Chondrocyte (in vitro differentiated cells): ENCODE measurements around the gene LTB4R2. TPM values are rescaled to one million over a fixed set of nuclear protein-coding genes. Genes with fewer than 3 reads are reported as not detected.

Source experiments
- DNase-seq: peaks from one replicate; pipeline ENCODE4 v3.0.0; 2021; ENCODE audit warnings: mixed read lengths, low spot score
- H3K27ac Mint-ChIP-seq: one replicate; pipeline ENCODE4 v1.8.0; 2021; ENCODE audit warnings: mild to moderate bottlenecking, moderate library complexity, mixed read lengths; ENCODE audit not compliant: unreplicated experiment
- H3K27me3 Mint-ChIP-seq: 2 replicates; pipeline ENCODE4 v1.8.0; 2021; ENCODE audit warnings: low read depth, mixed read lengths
- H3K36me3 Mint-ChIP-seq: 2 replicates; pipeline ENCODE4 v1.8.0; 2021; ENCODE audit warnings: low read depth, mixed read lengths
- H3K4me1 Mint-ChIP-seq: 2 replicates; pipeline ENCODE4 v1.8.0; 2021; ENCODE audit warnings: low read depth, mild to moderate bottlenecking, mixed read lengths
- H3K4me3 Mint-ChIP-seq: one replicate; pipeline ENCODE4 v1.8.0; 2021; ENCODE audit warnings: mild to moderate bottlenecking, moderate library complexity, mixed read lengths; ENCODE audit not compliant: unreplicated experiment
- H3K9me3 Mint-ChIP-seq: 2 replicates; pipeline ENCODE4 v1.8.0; 2021; ENCODE audit warnings: low read depth, mixed read lengths
- total RNA-seq: library from RNA; stranded (reverse); gene quantifications from 3 replicates; pipeline ENCODE4 v1.2.1, GENCODE V29; 2021
- TF ChIP-seq, protein P1 (sequence below): fragments of 200-600 bp; sonication (generic); IDR thresholded peaks from 2 replicates; pipeline ENCODE4 v1.5.0; 2021; ENCODE audit warnings: antibody characterized with exemption, mild to moderate bottlenecking, moderate library complexity

The LTB4R2 gene
- total RNA-seq, 1 donor from 2014 or later, result 9.1 TPM

DNA sequence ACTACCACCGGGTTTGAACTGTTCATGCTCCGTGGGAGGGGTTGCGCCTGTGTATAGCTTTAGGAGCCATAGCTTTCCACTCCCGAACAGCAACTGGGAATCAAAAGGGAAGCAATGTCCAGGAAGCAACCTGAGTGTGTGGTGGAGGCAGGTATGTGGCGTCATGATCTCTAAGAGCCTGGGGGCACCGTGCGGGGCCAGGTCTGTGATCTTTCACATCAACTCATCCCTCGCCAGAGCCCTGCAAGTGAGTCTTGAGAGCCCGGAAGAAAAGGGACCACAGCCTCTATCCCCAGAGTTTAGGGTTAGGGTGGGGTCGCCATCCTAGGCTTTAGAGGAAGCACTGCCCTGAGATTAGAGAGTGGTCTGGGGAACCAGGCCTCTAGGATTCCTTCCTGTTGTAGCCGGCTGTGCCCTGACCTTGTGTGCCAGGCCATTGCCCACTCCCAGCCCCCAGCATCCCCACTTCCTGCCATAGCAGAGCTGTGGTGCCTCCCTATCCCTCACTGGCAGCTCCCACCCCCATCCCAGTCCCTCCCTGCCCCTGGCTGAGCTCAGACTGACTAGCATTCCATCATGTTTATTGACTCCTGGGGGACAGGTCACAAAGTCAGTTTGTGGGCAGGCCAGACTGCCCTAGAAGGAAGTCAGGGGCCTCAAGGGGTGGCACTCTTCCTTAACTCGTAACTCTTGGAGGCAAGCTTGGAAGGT lies 25.7 kb downstream of the LTB4R2 start:
- Mint-ChIP-seq H3K36me3 (no peaks in the 10 kb centered on the region), H3K27me3 (peaks cover 18% of the 10 kb centered on the region), H3K4me1 (peaks cover 33% of the 10 kb centered on the region), H3K27ac (no peak overlapping the region), H3K4me3 (peak overlapping the region; percentile 59), H3K9me3 (no peaks in the 10 kb centered on the region)
- TF ChIP-seq, protein P1, sequence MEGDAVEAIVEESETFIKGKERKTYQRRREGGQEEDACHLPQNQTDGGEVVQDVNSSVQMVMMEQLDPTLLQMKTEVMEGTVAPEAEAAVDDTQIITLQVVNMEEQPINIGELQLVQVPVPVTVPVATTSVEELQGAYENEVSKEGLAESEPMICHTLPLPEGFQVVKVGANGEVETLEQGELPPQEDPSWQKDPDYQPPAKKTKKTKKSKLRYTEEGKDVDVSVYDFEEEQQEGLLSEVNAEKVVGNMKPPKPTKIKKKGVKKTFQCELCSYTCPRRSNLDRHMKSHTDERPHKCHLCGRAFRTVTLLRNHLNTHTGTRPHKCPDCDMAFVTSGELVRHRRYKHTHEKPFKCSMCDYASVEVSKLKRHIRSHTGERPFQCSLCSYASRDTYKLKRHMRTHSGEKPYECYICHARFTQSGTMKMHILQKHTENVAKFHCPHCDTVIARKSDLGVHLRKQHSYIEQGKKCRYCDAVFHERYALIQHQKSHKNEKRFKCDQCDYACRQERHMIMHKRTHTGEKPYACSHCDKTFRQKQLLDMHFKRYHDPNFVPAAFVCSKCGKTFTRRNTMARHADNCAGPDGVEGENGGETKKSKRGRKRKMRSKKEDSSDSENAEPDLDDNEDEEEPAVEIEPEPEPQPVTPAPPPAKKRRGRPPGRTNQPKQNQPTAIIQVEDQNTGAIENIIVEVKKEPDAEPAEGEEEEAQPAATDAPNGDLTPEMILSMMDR, result no peak
- no peak for DNase-seq

DNA sequence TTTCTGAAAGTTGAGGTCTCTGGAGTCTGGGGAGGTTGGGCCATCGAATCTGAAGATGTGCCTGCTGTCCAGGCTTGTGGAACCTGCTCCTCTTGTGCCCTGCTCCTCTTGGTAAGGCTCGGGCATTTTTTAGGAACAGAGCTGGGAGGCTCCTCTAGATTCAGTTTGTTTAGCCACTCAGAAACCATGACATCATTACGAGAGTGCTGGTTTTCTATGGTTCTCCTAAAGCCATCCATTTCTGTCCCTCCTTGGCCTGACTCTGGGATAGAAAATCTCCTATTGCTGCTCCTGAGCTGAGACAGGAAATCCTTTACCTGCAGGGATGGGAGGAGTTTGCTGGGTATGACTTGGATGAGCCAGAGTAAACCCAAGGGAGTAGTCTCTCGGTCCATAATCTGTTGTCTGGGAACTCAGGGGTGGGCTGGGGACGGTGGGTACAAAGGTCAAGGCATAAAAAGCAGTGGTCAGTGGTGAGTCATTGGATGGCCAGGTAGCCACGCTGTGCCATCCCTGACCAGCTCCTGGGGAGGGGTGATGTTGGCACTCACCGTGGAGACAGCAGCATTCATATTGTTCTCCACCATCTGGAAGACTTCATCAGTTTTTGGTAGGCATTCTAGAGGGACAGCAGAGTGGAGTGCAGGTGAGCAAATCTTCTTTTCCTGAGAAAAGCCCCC lies 27.3 kb downstream of the LTB4R2 start:
- H3K4me1 Mint-ChIP-seq, result peaks cover 29% of the 10 kb centered on the region
- DNase-seq, result no peak
- H3K4me3 Mint-ChIP-seq, result no peak overlapping the region
- TF ChIP-seq, protein P1, result no peak
- H3K36me3 Mint-ChIP-seq, result no peaks in the 10 kb centered on the region
- H3K27ac Mint-ChIP-seq, result no peak overlapping the region
- peaks cover 17% of the 10 kb centered on the region for H3K27me3 Mint-ChIP-seq
- no peaks in the 10 kb centered on the region for H3K9me3 Mint-ChIP-seq

DNA sequence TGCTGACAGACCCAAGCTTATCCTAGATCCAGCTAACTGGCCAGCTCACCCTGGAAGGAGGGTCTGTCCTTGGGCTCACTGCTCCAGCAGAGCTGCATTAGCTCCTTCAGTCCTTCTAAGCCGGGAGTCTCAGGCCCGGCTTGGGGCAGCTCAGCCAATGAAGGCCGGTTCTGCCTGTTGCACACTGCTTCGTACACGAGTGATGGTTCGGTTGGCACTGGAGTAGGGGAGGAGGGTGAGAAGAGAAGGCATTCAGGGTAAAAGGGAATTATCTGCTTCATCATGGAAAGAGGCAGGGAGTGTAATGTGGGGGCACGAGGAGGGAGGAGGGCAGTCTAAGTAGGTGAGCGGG lies 27.9 kb downstream of the LTB4R2 start:
- TF ChIP-seq, protein P1, result no peak
- DNase-seq, result no peak
- Mint-ChIP-seq H3K36me3 (no peaks in the 10 kb centered on the region), H3K27ac (no peak overlapping the region), H3K27me3 (peaks cover 15% of the 10 kb centered on the region), H3K4me3 (no peak overlapping the region), H3K4me1 (peaks cover 27% of the 10 kb centered on the region), H3K9me3 (no peaks in the 10 kb centered on the region)

DNA sequence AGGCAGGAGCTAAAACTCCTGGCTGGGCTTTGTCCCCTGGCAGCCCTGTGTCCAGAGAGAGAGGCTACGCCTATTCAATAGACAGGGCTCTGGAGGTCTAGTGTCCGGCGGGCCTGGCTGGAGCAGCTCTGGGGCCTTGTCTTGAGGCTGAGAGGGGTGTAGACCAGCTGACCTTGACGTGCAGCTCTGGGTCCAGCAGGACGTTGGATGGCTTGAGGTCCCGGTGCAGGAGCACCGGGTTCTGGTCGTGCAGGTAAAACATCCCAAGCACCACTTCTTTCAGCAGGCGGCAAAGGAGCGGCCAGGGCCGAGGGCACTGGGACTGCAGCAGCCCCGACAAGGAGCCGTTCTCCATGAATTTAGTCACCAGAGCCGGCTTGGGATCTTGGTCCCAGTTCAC lies 28.9 kb downstream of the LTB4R2 start:
- no peak for DNase-seq
- Mint-ChIP-seq H3K9me3 (no peaks in the 10 kb centered on the region), H3K4me3 (no peak overlapping the region), H3K27ac (no peak overlapping the region), H3K4me1 (peaks cover 20% of the 10 kb centered on the region), H3K36me3 (no peaks in the 10 kb centered on the region), H3K27me3 (peaks cover 19% of the 10 kb centered on the region)
- TF ChIP-seq, protein P1, result no peak

DNA sequence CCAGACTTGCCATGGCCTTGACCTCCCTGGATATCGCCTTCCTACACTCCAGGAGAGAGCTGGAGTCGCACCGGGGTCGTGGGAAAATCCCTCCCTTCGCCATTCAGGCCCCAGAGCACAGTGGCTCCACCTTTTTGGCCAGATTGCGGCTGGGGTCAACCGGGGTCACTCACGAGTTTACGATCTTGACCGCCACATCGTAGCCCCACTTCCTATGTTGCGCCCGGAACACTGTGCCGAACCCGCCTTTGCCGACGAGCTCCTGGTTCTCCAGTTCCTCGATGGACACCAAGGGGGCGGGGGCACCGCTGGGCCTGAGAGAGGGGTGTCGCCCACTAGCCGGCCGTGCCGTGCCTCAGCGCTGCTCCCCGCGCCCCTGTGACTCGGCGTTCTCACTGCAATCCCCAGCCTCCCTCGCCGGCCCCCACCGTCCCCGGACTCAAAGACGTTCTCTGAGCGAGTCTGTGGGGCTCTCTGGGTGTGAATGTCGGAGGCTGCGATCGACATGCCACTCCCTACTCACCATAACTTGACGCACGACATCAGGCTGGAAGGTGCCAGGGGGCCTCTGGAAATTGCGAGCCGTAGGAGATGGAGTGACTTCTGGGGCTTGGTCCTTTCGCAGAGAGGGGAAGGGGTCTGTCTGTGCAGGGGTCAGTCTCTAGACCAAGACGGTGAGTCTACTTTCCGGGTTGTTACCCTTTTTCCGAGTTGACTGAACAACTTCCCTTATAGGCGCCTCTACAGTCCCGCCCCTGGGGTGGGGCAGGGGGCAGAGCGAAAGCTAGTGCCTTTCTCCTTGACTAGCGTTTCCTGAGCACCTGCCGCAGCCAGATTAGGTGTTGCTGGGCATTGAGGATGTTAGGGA lies 29.6 kb downstream of the LTB4R2 start, which contains the start of gene RIPK3:
Gene RIPK3, minus strand, starts transcription at position 708 of the 868 bp plus-strand sequence. Its CDS starts 165 bp downstream, at position 543.
- Mint-ChIP-seq H3K4me3 (peak within 1 kb of the TSS; percentile 60), H3K4me1 (peaks cover 14% of the 10 kb centered on the region), H3K27me3 (peaks cover 23% of the 10 kb centered on the region), H3K9me3 (no peaks in the 10 kb centered on the region), H3K27ac (no peak within 1 kb of the TSS), H3K36me3 (no peaks in the 10 kb centered on the region)
- TF ChIP-seq, protein P1, result no peak
- DNase-seq, result no peak
